HepG2 (cell line): ENCODE data around the gene POLE4. TPM values are rescaled to one million over a fixed set of nuclear protein-coding genes. Genes with fewer than 3 reads are reported as not detected.

ENCODE experiments used
- ATAC-seq: fragments of 200-7000 bp; cut with Tn5 transposase; 3 replicates; pipeline ENCODE4 v1.9.1; 2020; ENCODE audit warnings: mild to moderate bottlenecking, moderate library complexity
- BruUV-seq: library from RNA; stranded (reverse); fragments of 400-500 nt; replicated peaks from 2 replicates; lab custom pipeline; 2021; lab: Mats Ljungman, UMichigan
- CTCF ChIA-PET: fragments of 300-600 bp; formaldehyde crosslinking; extraction: SDS; loops from one replicate; lab custom pipeline; 2021; ENCODE audit warnings: low total read pairs, inconsistent platforms, low intra/inter-chr PET ratio; lab: Yijun Ruan, JAX
- POLR2A ChIA-PET: fragments of 350-600 bp; sonication (Branson Sonifier 250); formaldehyde crosslinking; loops from one replicate; lab custom pipeline; 2020; ENCODE audit warnings: antibody characterized with exemption, inconsistent platforms; lab: Yijun Ruan, JAX
- DNase-seq: peaks from one replicate; pipeline ENCODE4 v3.0.0-alpha.2; 2015; ENCODE audit warnings: low spot score
- FAIRE-seq: peaks from 3 replicates; lab custom pipeline; 2011; peaks lifted over from hg19 to GRCh38; lab: Jason Lieb, UNC
- H2AFZ ChIP-seq: one replicate; pipeline ENCODE4 v1.6.1; 2011; ENCODE audit warnings: low read length, inconsistent platforms
- H3K27ac ChIP-seq: fragments of 300-600 bp; 3 replicates; pipeline ENCODE4 v1.8.0; 2011; ENCODE audit warnings: mixed run types, mild to moderate bottlenecking, mixed read lengths, low read length, inconsistent platforms; ENCODE audit not compliant: insufficient read depth; ENCODE audit errors: extremely low read length
- H3K27me3 ChIP-seq, 2 experiments: fragments of 200-600 bp in 1 of 2; 2 replicates in 1 of 2; 3 replicates in 1 of 2; pipeline versions ENCODE4 v1.6.0 to v1.8.0; 2011; ENCODE audit warnings: low read length in 2 of 2, mild to moderate bottlenecking in 2 of 2, moderate library complexity in 2 of 2, inconsistent platforms in 1 of 2; ENCODE audit not compliant: insufficient read depth in 2 of 2, control insufficient read depth in 1 of 2
- H3K36me3 ChIP-seq, 2 experiments: fragments of 200-600 bp in 1 of 2; replicated peaks in 1 of 2; 2 replicates in 1 of 2; 3 replicates in 1 of 2; pipeline versions ENCODE4 v1.5.1 to v1.8.0; 2011; ENCODE audit warnings: low read length in 2 of 2, inconsistent platforms in 1 of 2; ENCODE audit not compliant: insufficient read depth in 2 of 2, control insufficient read depth in 1 of 2
- H3K4me1 ChIP-seq: 2 replicates; pipeline ENCODE4 v1.5.1; 2012; ENCODE audit warnings: low read length, inconsistent platforms; ENCODE audit not compliant: insufficient read depth
- H3K4me2 ChIP-seq: 2 replicates; pipeline ENCODE4 v1.6.0; 2011; ENCODE audit warnings: low read depth, low read length, inconsistent platforms
- H3K4me3 ChIP-seq, 3 experiments: fragments of 200-600 bp in 1 of 3; sonication (generic), shearing (Covaris generic) in 1 of 3; replicated peaks in 1 of 3; 2 replicates each; pipeline ENCODE4 v1.5.1; 2011 to 2016; ENCODE audit warnings: low read length in 3 of 3, inconsistent platforms in 2 of 3, low read depth in 2 of 3, mild to moderate bottlenecking in 2 of 3, control low read depth in 1 of 3, mixed read lengths in 1 of 3; ENCODE audit not compliant: insufficient read depth in 1 of 3
- H3K79me2 ChIP-seq: one replicate; pipeline ENCODE4 v1.6.1; 2011; ENCODE audit warnings: low read length, inconsistent platforms; ENCODE audit not compliant: insufficient read depth
- H3K9ac ChIP-seq: 2 replicates; pipeline ENCODE4 v1.6.0; 2011; ENCODE audit warnings: mild to moderate bottlenecking, low read depth, low read length, inconsistent platforms; ENCODE audit not compliant: insufficient read depth
- H3K9me3 ChIP-seq: 2 replicates; pipeline ENCODE4 v1.5.1; 2012; ENCODE audit warnings: mild to moderate bottlenecking, low read length
- H4K20me1 ChIP-seq: 2 replicates; pipeline ENCODE4 v1.6.0; 2011; ENCODE audit warnings: inconsistent platforms, mild to moderate bottlenecking, low read length, moderate library complexity; ENCODE audit not compliant: insufficient read depth
- CEBPB ChIP-seq: IDR thresholded peaks from 2 replicates; pipeline ENCODE4 v1.6.1; 2011; ENCODE audit warnings: low read depth, low read length, improper control_type of control experiment, borderline replicate concordance
- DNMT3B ChIP-seq: conservative IDR thresholded peaks from 2 replicates; pipeline ENCODE4 v1.6.1; 2016; ENCODE audit warnings: missing biosample characterization, control low read depth
- JUND ChIP-seq: sonication (generic); formaldehyde crosslinking; IDR thresholded peaks from 2 replicates; pipeline ENCODE4 v1.8.0; 2022; ENCODE audit warnings: mild to moderate bottlenecking, missing genetic modification reagents
- MAF1 ChIP-seq: sonication (generic); formaldehyde crosslinking; IDR thresholded peaks from 2 replicates; pipeline ENCODE4 v1.5.0; 2020; ENCODE audit warnings: missing genetic modification reagents, borderline replicate concordance
- MED13 ChIP-seq: sonication (generic); formaldehyde crosslinking; IDR thresholded peaks from 2 replicates; pipeline ENCODE4 v1.5.0; 2020; ENCODE audit warnings: missing genetic modification reagents
- SRY ChIP-seq: sonication (generic); formaldehyde crosslinking; IDR thresholded peaks from 2 replicates; pipeline ENCODE4 v1.8.0; 2022; ENCODE audit warnings: mild to moderate bottlenecking, missing genetic modification reagents
- ZNF547 ChIP-seq: sonication (generic); formaldehyde crosslinking; IDR thresholded peaks from 2 replicates; pipeline ENCODE4 v1.5.1; 2020; ENCODE audit warnings: mild to moderate bottlenecking, missing genetic modification reagents
- WGBS: methylation state at CpG from one replicate; pipeline ENCODE4 v1.1.6; 2017; ENCODE audit warnings: low lambda C conversion rate; 5-methylcytosine and 5-hydroxymethylcytosine counted together
- in situ Hi-C: cut with HindIII; loops from 2 replicates; pipeline ENCODE4 v1.10.0; 2017; ENCODE audit warnings: low pct_unique_long_range_greater_than_20kb; ENCODE audit not compliant: extremely low pct_ligation_motif_present
- intact Hi-C: fragments of 100-400 bp; cut with micrococcal nuclease; formaldehyde crosslinking; loops from one replicate; pipeline ENCODE4 v1.10.0; 2022; ENCODE audit not compliant: unreplicated experiment
- polyA plus RNA-seq, 8 experiments: library from polyadenylated mRNA; depleted of rRNA in 3 of 8; stranded (reverse) in 7 of 8; unstranded in 1 of 8; fragments of >200 nt; fragmentation: Illumina TruSeq in 4 of 8; extraction: Trizol in 4 of 8; gene quantifications; 2 replicates each; pipeline versions ENCODE4 v1.2.1 to v1.2.3, GENCODE V29; 2011 to 2016; ENCODE audit warnings: low read depth in 4 of 8, missing spikeins in 1 of 8, mixed read lengths in 1 of 8; ENCODE audit not compliant: insufficient read depth in 1 of 8
- total RNA-seq, 5 experiments: library from RNA; depleted of rRNA; stranded (reverse); fragments of >200 nt; fragmentation: Illumina TruSeq; extraction: Trizol; gene quantifications; 2 replicates each; pipeline ENCODE4 v1.2.3, GENCODE V29; 2016; ENCODE audit warnings: low read depth in 1 of 5
- TF ChIP-seq, protein P1 (sequence below): sonication (generic); formaldehyde crosslinking; IDR thresholded peaks from 2 replicates; pipeline ENCODE4 v1.4.0; 2020; ENCODE audit warnings: mild to moderate bottlenecking, missing genetic modification reagents
- TF ChIP-seq, protein P2 (sequence below): sonication (generic); formaldehyde crosslinking; IDR thresholded peaks from 2 replicates; pipeline ENCODE4 v1.4.0; 2020; ENCODE audit warnings: missing genetic modification reagents

POLE4 gene
- total and polyA plus RNA-seq, 2 of the 13 experiments (the other 11 are each of a cell fraction or from before 2014, with no cell fraction given) = 106 to 116 TPM

DNA sequence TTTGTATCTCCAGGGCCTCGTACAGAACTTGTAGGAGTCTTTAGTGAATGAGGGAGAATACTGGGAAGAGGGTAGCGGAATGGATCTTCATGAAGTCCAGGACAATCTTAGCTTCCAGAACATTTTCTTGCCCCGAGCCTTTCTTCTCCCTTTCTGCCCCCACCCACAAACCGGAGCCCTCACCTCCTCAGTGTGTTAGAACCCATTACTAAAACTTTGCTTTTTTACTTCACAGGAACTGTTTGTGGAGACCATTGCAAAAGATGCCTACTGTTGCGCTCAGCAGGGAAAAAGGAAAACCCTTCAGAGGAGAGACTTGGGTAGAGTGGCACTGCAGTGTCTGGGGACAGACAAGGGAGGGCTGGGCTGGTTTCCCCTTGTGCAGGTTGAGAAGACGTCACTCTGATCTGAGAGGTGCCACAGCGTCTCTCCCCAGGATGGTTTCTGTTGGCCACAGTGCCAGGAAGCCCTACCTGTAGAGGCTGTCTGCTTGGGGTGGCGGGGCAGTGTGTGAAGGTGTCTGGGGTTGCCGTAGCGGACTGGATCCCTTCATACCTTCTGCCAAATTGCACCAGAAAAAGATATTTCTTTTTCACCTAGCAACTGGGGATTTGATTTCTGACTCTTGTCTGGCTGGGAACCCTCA, 786 bp downstream of the POLE4 start:
- FAIRE-seq (no peak), DNase-seq (no peak), ATAC-seq (peak; percentile 5)
- Histone ChIP-seq H2AFZ (no peak overlapping the region), H3K4me3 (peak overlapping the region; percentile 59 to 84 (median 67)), H3K27ac (peak overlapping the region; percentile 92), H3K27me3 (no peaks in the 10 kb centered on the region), H3K36me3 (peaks cover 4 to 25% of the 10 kb centered on the region in 2 experiments), H3K9ac (peak overlapping the region; percentile 88), H3K9me3 (no peaks in the 10 kb centered on the region), H3K79me2 (peaks cover 31% of the 10 kb centered on the region), H4K20me1 (no peaks in the 10 kb centered on the region), H3K4me2 (peak overlapping the region; percentile 90), H3K4me1 (peaks cover 72% of the 10 kb centered on the region)
- intact Hi-C loops (loop anchor here (2.0 to 5.0 kb wide), 2 partner anchors 18 to 42 kb away; no protein-coding TSS in a partner anchor), in situ Hi-C loops (no loop called here)
- CTCF ChIA-PET = no interaction called here
- TF ChIP-seq DNMT3B (CRISPR knock-in tag) = 0 out of 2 replicates have a peak, but pooled peaks have one; percentile 3
- TF ChIP-seq, protein P1, sequence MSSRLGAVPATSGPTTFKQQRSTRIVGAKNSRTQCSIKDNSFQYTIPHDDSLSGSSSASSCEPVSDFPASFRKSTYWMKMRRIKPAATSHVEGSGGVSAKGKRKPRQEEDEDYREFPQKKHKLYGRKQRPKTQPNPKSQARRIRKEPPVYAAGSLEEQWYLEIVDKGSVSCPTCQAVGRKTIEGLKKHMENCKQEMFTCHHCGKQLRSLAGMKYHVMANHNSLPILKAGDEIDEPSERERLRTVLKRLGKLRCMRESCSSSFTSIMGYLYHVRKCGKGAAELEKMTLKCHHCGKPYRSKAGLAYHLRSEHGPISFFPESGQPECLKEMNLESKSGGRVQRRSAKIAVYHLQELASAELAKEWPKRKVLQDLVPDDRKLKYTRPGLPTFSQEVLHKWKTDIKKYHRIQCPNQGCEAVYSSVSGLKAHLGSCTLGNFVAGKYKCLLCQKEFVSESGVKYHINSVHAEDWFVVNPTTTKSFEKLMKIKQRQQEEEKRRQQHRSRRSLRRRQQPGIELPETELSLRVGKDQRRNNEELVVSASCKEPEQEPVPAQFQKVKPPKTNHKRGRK (CRISPR knock-in tag) = peak; percentile 67
- TF ChIP-seq, protein P2, sequence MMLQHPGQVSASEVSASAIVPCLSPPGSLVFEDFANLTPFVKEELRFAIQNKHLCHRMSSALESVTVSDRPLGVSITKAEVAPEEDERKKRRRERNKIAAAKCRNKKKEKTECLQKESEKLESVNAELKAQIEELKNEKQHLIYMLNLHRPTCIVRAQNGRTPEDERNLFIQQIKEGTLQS = no peak
- POLR2A ChIA-PET = interaction anchor here (1.2 kb wide), 1 partner anchor 20 kb away, joined by 4 read pairs; no protein-coding TSS in a partner anchor
- TSS peak; percentile 50 for BruUV-seq
- 60% methylated on average over 9 of the region's 10 CpGs for whole genome bisulfite sequencing

- FAIRE-seq (no peak), ATAC-seq (no peak)
- Histone ChIP-seq H4K20me1 (no peaks in the 10 kb centered on the region), H3K27ac (no peak overlapping the region), H3K4me1 (peaks cover 5% of the 10 kb centered on the region), H2AFZ (no peak overlapping the region), H3K9me3 (no peaks in the 10 kb centered on the region), H3K4me3 (no peak overlapping the region), H3K36me3 (peaks cover 5 to 16% of the 10 kb centered on the region in 2 experiments; a peak in 4 of 5 replicates)
- TF ChIP-seq JUND (no peak), CEBPB (no peak), ZNF547 (CRISPR knock-in tag) (no peak), MED13 (no peak), MAF1 (CRISPR knock-in tag) (no peak), SRY (no peak)
- TF ChIP-seq, all 625 proteins: peak for 0
- WGBS = 87% methylated on average over 1 of the region's 1 CpG
- Histone ChIP-seq H3K9ac (no peak overlapping the region), H3K79me2 (peaks cover 3% of the 10 kb centered on the region), H3K4me2 (no peak overlapping the region), H3K27me3 (no peaks in the 10 kb centered on the region)
- ChIA-PET CTCF (no interaction called here), POLR2A (interaction anchor here (1.7 kb wide), 1 partner anchor 12 kb away, joined by 3 read pairs; no protein-coding TSS in a partner anchor)
- DNase-seq = no peak
- no TSS peak for BruUV-seq
- in situ Hi-C loops (no loop called here), intact Hi-C loops (no loop called here)
These were observed 8.4 kb downstream of the POLE4 start for GRCh38 chr2:74966887-74967286.
